ENCODE measurements around the gene LTBP1. TPM values are rescaled to one million over a fixed set of nuclear protein-coding genes. Genes with fewer than 3 reads are reported as not detected.

Gene LTBP1
- total RNA-seq, 1 experiment from 2014 or later, result 28.5 TPM

GRCh38 chr2:32925976-32926707 is 20.6 kb upstream of the LTBP1 start:
- no peak overlapping the region for H2AK5ac ChIP-seq (ENCODE audit: insufficient read length, low read length)
- Mint-ChIP-seq H3K4me3 (no peak overlapping the region), H3K27ac (no peak overlapping the region; a peak in 2 of 7 replicates), H3K9me3 (peaks cover 0 to 3% of the 10 kb centered on the region in 2 experiments; a peak in 2 of 5 replicates), H3K27me3 (ENCODE audit: low read depth) (peaks cover 3% of the 10 kb centered on the region), H3K36me3 (ENCODE audit: insufficient read depth in 1 of 3, low read depth in 3 of 3) (peaks cover 0 to 7% (median 0%) of the 10 kb centered on the region in 3 experiments; a peak in 3 of 7 replicates), H3K4me1 (peaks cover 14 to 15% of the 10 kb centered on the region in 2 experiments)
- no peaks in the 10 kb centered on the region for H4K20me1 ChIP-seq (ENCODE audit: control insufficient read depth, insufficient read depth, insufficient read length)
- no peak for TF ChIP-seq CTCF (conservative IDR thresholded peaks at IDR 0.05)
- no peak overlapping the region for H2AFZ ChIP-seq (ENCODE audit: low read length)
- H3K23me2 ChIP-seq (ENCODE audit: insufficient read length, low read depth, low read length, poor library complexity, severe bottlenecking), result no peaks in the 10 kb centered on the region
- H3K4ac ChIP-seq (ENCODE audit: low read depth, low read length), result no peak overlapping the region
- no peak overlapping the region for H3K56ac ChIP-seq (ENCODE audit: insufficient read length, low read depth, low read length)
- no peak overlapping the region for H2BK20ac ChIP-seq (ENCODE audit: low read depth, low read length, poor library complexity, severe bottlenecking)
- no peaks in the 10 kb centered on the region for H3K27me3 ChIP-seq (ENCODE audit: insufficient read depth, low read length)
- H4K91ac ChIP-seq (ENCODE audit: insufficient read length, low read depth, low read length), result no peak overlapping the region
- H2BK120ac ChIP-seq (ENCODE audit: low read depth, low read length, poor library complexity, severe bottlenecking), result no peak overlapping the region
- no peaks in the 10 kb centered on the region for H3K79me2 ChIP-seq (ENCODE audit: insufficient read depth, low read length)
- peaks cover 3% of the 10 kb centered on the region; the same call in 1 of the 2 replicates for H3K4me1 ChIP-seq (ENCODE audit: insufficient read depth, low read length)
- H3K9ac ChIP-seq (ENCODE audit: extremely low read depth, insufficient read length, low read length), result no peak overlapping the region
- H3K18ac ChIP-seq (ENCODE audit: insufficient read length, low read depth, low read length), result no peak overlapping the region
- H2BK12ac ChIP-seq (ENCODE audit: insufficient read length, low read depth, low read length), result no peak overlapping the region
- H3K79me1 ChIP-seq (ENCODE audit: insufficient read depth, low read depth, low read length, poor library complexity, severe bottlenecking), result no peaks in the 10 kb centered on the region
- H2BK5ac ChIP-seq (ENCODE audit: insufficient read length, low read length), result no peak overlapping the region
- H4K8ac ChIP-seq (replicated peaks; ENCODE audit: insufficient read length, low read depth, low read length), result no peak overlapping the region
- H3K9me3 ChIP-seq (ENCODE audit: control insufficient read depth, low read depth, low read length), result no peaks in the 10 kb centered on the region
- DNase-seq, result no peak
- no peak overlapping the region for H3T11ph ChIP-seq (ENCODE audit: low read length)
- H3K14ac ChIP-seq (ENCODE audit: insufficient read depth, low read length), result no peak overlapping the region
- WGBS (ENCODE audit: extremely low coverage, insufficient read length, low lambda C conversion rate), result no CpG with 5 or more reads among the region's 6 CpGs
- no peak overlapping the region for H3K4me2 ChIP-seq (ENCODE audit: insufficient read depth, insufficient read length, low read length)
- no peak overlapping the region for H4K5ac ChIP-seq (ENCODE audit: insufficient read length, low read depth, low read length)
- no peak overlapping the region for H3K23ac ChIP-seq (ENCODE audit: insufficient read length, low read depth, low read length)
- no peak overlapping the region for H2BK15ac ChIP-seq (ENCODE audit: low read depth, low read length)
- H3K27ac ChIP-seq (ENCODE audit: insufficient read length, low read depth, low read length), result no peak overlapping the region
